GM12892 (cell line): Measurements from ENCODE around the gene SERF1A.
"Not testable (repeated sequence)": the region's sequence is repeated elsewhere in the genome, so short reads cannot be mapped to it uniquely, and the experiment has no call there.

Experiments used
- POLR2A ChIP-seq: IDR thresholded peaks from 2 replicates; pipeline ENCODE4 v1.6.1; 2011; ENCODE audit warnings: low read depth, low read length, control low read depth
- TAF1 ChIP-seq: IDR thresholded peaks from 2 replicates; pipeline ENCODE4 v1.6.1; 2011; ENCODE audit warnings: low read depth, mild to moderate bottlenecking, control low read depth, low read length, borderline replicate concordance

- not testable (repeated sequence) for TF ChIP-seq POLR2A, TAF1
These were observed 52.6 kb downstream of the SERF1A start for GRCh38 chr5:70953068-70953467.
